Astrocyte of the spinal cord (primary cell): Measurements from ENCODE around the gene F8A1.
"Not testable (repeated sequence)": the region's sequence is repeated elsewhere in the genome, so short reads cannot be mapped to it uniquely, and the experiment has no call there.

ENCODE experiments used
- DNase-seq: peaks from one replicate; pipeline ENCODE4 v3.0.0; 2011; ENCODE audit warnings: low read depth, low spot score
- H3K4me3 ChIP-seq: 2 replicates; pipeline ENCODE4 v1.5.1; 2011; ENCODE audit warnings: low read depth, mild to moderate bottlenecking, low read length, moderate library complexity
- CTCF ChIP-seq: IDR thresholded peaks from 2 replicates; pipeline ENCODE4 v1.5.1; 2012; ENCODE audit warnings: low read depth, mild to moderate bottlenecking, low read length, inconsistent platforms
- in situ Hi-C: cut with HindIII; loops from 2 replicates; pipeline ENCODE4 v1.10.0; 2017; ENCODE audit warnings: low sequenced_read_pairs

The F8A1 gene

GRCh38 chrX:154886069-154886788 is at the start of gene F8A1:
TSS of gene F8A1 (plus strand) at chrX:154886355. CDS start at chrX:154886375, 20 bp downstream.
- DNase-seq, in situ Hi-C loops, H3K4me3 ChIP-seq: not testable (repeated sequence)

GRCh38 chrX:154840856-154841255 is 45.3 kb upstream of the F8A1 start:
- TF ChIP-seq CTCF, result peak; percentile 32

GRCh38 chrX:154850957-154851611 is 35.1 kb upstream of the F8A1 start:
- no peak overlapping the region for H3K4me3 ChIP-seq
- TF ChIP-seq CTCF, result no peak
- DNase-seq, result no peak
- in situ Hi-C loops, result no loop called here

More at GRCh38 chrX:154840856-154841255, 45.3 kb upstream of the F8A1 start:
- peak; percentile 54 for DNase-seq
- H3K4me3 ChIP-seq, result no peak overlapping the region
- in situ Hi-C loops, result no loop called here

- no peak overlapping the region for H3K4me3 ChIP-seq
- TF ChIP-seq CTCF, result no peak
- in situ Hi-C loops, result no loop called here
- DNase-seq, result no peak
These were observed 30.9 kb upstream of the F8A1 start for GRCh38 chrX:154855256-154855655.

- H3K4me3 ChIP-seq, DNase-seq, in situ Hi-C loops: not testable (repeated sequence)
These were observed 17.6 kb upstream of the F8A1 start for GRCh38 chrX:154868522-154868921.

- no peak overlapping the region for H3K4me3 ChIP-seq
- in situ Hi-C loops, result no loop called here
- no peak for DNase-seq
- no peak for TF ChIP-seq CTCF
These were observed 12.8 kb upstream of the F8A1 start for GRCh38 chrX:154873329-154873728.

- DNase-seq, in situ Hi-C loops, H3K4me3 ChIP-seq: not testable (repeated sequence)
These were observed 2.1 kb upstream of the F8A1 start for GRCh38 chrX:154884069-154884468.

GRCh38 chrX:154885057-154885456 is 1.1 kb upstream of the F8A1 start:
- H3K4me3 ChIP-seq, DNase-seq, in situ Hi-C loops: not testable (repeated sequence)

- DNase-seq, in situ Hi-C loops, H3K4me3 ChIP-seq: not testable (repeated sequence)
These were observed 606 bp upstream of the F8A1 start for GRCh38 chrX:154885549-154885948.

- in situ Hi-C loops, DNase-seq, H3K4me3 ChIP-seq: not testable (repeated sequence)
These were observed 650 bp downstream of the F8A1 start for GRCh38 chrX:154886789-154887221.
